Neural crest cell (in vitro differentiated cells): Measurements from ENCODE around the gene CAB39. TPM values are rescaled to one million over a fixed set of nuclear protein-coding genes. Genes with fewer than 3 reads are reported as not detected.
"Not testable (repeated sequence)": the region's sequence is repeated elsewhere in the genome, so short reads cannot be mapped to it uniquely, and the experiment has no call there.

Source experiments
- DNase-seq: peaks from one replicate; pipeline ENCODE4 v3.0.0; 2021; ENCODE audit warnings: low read depth, mixed read lengths, low spot score
- H3K27ac Mint-ChIP-seq: one replicate; pipeline ENCODE4 v1.8.0; 2021; ENCODE audit warnings: mild to moderate bottlenecking, mixed read lengths; ENCODE audit not compliant: unreplicated experiment
- H3K27me3 Mint-ChIP-seq: 2 replicates; pipeline ENCODE4 v1.8.0; 2021; ENCODE audit warnings: low read depth, mild to moderate bottlenecking, mixed read lengths
- H3K36me3 Mint-ChIP-seq: 2 replicates; pipeline ENCODE4 v1.8.0; 2021; ENCODE audit warnings: low read depth, mild to moderate bottlenecking, mixed read lengths
- H3K4me1 Mint-ChIP-seq: 2 replicates; pipeline ENCODE4 v1.8.0; 2021; ENCODE audit warnings: mixed read lengths
- H3K4me3 Mint-ChIP-seq: one replicate; pipeline ENCODE4 v1.8.0; 2021; ENCODE audit warnings: mild to moderate bottlenecking, mixed read lengths
- H3K9me3 Mint-ChIP-seq: 2 replicates; pipeline ENCODE4 v1.8.0; 2021; ENCODE audit warnings: mixed read lengths
- CTCF ChIP-seq: fragments of 200-600 bp; sonication (generic); conservative IDR thresholded peaks from 2 replicates; pipeline ENCODE4 v1.5.0; 2021; ENCODE audit warnings: antibody characterized with exemption, mild to moderate bottlenecking
- total RNA-seq: library from RNA; stranded (reverse); gene quantifications from 2 replicates; pipeline ENCODE4 v1.2.1, GENCODE V29; 2021

Gene CAB39
- total RNA-seq, 1 donor from 2014 or later, result 40.6 TPM

- no peak overlapping the region for H3K4me3 Mint-ChIP-seq
- H3K4me1 Mint-ChIP-seq, result peaks cover 25% of the 10 kb centered on the region
- DNase-seq, result no peak
- H3K27ac Mint-ChIP-seq, result no peak overlapping the region
- H3K27me3 Mint-ChIP-seq, result no peaks in the 10 kb centered on the region
- peaks cover 6% of the 10 kb centered on the region for H3K36me3 Mint-ChIP-seq
- no peaks in the 10 kb centered on the region for H3K9me3 Mint-ChIP-seq
- TF ChIP-seq CTCF, result no peak
Observed at GRCh38 chr2:230721712-230722111, 9.1 kb downstream of the CAB39 start.

GRCh38 chr2:230722207-230722885 lies 9.7 kb downstream of the CAB39 start:
- TF ChIP-seq CTCF, result no peak
- DNase-seq, result no peak
- Mint-ChIP-seq H3K27ac (no peak overlapping the region), H3K36me3 (peaks cover 6% of the 10 kb centered on the region), H3K4me1 (peaks cover 23% of the 10 kb centered on the region), H3K27me3 (no peaks in the 10 kb centered on the region), H3K4me3 (no peak overlapping the region), H3K9me3 (no peaks in the 10 kb centered on the region)

GRCh38 chr2:230723363-230723762 lies 10.7 kb downstream of the CAB39 start:
- no peak for DNase-seq
- peaks cover 6% of the 10 kb centered on the region for H3K36me3 Mint-ChIP-seq
- H3K4me3 Mint-ChIP-seq, result no peak overlapping the region
- TF ChIP-seq CTCF, result no peak
- H3K9me3 Mint-ChIP-seq, result no peaks in the 10 kb centered on the region
- no peaks in the 10 kb centered on the region for H3K27me3 Mint-ChIP-seq
- H3K4me1 Mint-ChIP-seq, result peaks cover 15% of the 10 kb centered on the region
- no peak overlapping the region for H3K27ac Mint-ChIP-seq

- not testable (repeated sequence) for H3K9me3 Mint-ChIP-seq, DNase-seq, H3K4me3 Mint-ChIP-seq, H3K27me3 Mint-ChIP-seq, H3K36me3 Mint-ChIP-seq, H3K27ac Mint-ChIP-seq
- H3K4me1 Mint-ChIP-seq, result peaks cover 14% of the 10 kb centered on the region
Observed at GRCh38 chr2:230724957-230725356, 12.3 kb downstream of the CAB39 start.

- H3K27ac Mint-ChIP-seq, result no peak overlapping the region
- peaks cover 5% of the 10 kb centered on the region for H3K4me1 Mint-ChIP-seq
- no peaks in the 10 kb centered on the region for H3K9me3 Mint-ChIP-seq
- no peak for DNase-seq
- no peaks in the 10 kb centered on the region for H3K27me3 Mint-ChIP-seq
- no peak overlapping the region for H3K4me3 Mint-ChIP-seq
- TF ChIP-seq CTCF, result no peak
- no peaks in the 10 kb centered on the region for H3K36me3 Mint-ChIP-seq
Observed at GRCh38 chr2:230731512-230731911, 18.9 kb downstream of the CAB39 start.

GRCh38 chr2:230732914-230733401 lies 20.3 kb downstream of the CAB39 start:
- Mint-ChIP-seq H3K4me3 (no peak overlapping the region), H3K36me3 (no peaks in the 10 kb centered on the region), H3K9me3 (no peaks in the 10 kb centered on the region), H3K27ac (no peak overlapping the region), H3K4me1 (no peaks in the 10 kb centered on the region), H3K27me3 (no peaks in the 10 kb centered on the region)
- DNase-seq, result no peak
- no peak for TF ChIP-seq CTCF
